ENCODE results near the gene LDB2.

DNA sequence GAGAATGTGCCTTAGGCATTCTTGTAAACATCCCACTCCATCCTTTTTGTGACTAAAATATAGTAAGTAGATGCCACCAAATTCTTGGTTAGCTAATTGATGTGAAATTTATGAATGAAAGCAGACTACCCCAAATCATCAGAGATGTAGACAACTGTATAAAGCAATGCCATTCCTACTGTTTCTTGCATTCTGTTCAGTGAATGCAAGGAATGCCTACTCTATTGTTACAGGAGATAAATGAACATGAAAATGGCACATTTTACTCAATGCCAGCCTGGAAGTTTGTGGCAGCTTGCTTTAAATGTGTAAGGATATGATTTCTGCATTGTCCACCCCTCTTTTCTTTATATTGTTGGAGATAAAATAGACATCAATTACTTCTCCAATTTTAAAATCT is 317.9 kb downstream of the LDB2 start:
- TF ChIP-seq EZH2 (IDR thresholded peaks at IDR 0.05; ENCODE audit: borderline replicate concordance, low read length), result no peak
- TF ChIP-seq, protein P1, sequence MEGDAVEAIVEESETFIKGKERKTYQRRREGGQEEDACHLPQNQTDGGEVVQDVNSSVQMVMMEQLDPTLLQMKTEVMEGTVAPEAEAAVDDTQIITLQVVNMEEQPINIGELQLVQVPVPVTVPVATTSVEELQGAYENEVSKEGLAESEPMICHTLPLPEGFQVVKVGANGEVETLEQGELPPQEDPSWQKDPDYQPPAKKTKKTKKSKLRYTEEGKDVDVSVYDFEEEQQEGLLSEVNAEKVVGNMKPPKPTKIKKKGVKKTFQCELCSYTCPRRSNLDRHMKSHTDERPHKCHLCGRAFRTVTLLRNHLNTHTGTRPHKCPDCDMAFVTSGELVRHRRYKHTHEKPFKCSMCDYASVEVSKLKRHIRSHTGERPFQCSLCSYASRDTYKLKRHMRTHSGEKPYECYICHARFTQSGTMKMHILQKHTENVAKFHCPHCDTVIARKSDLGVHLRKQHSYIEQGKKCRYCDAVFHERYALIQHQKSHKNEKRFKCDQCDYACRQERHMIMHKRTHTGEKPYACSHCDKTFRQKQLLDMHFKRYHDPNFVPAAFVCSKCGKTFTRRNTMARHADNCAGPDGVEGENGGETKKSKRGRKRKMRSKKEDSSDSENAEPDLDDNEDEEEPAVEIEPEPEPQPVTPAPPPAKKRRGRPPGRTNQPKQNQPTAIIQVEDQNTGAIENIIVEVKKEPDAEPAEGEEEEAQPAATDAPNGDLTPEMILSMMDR (IDR thresholded peaks at IDR 0.05; ENCODE audit: low read length), result no peak

Measured in OCI-LY1 (cell line).